ENCODE results near the gene UPB1. TPM values are rescaled to one million over a fixed set of nuclear protein-coding genes. Genes with fewer than 3 reads are reported as not detected.

The UPB1 gene
- total RNA-seq, 4 donors from 2014 or later, result 0.51 to 2.4 (median 1.6) TPM

- Histone ChIP-seq H3K36me3 (no peaks in the 10 kb centered on the region), H3K27ac (no peak overlapping the region), H3K4me1 (peaks cover 15% of the 10 kb centered on the region), H3K4me3 (no peak overlapping the region), H3K27me3 (no peaks in the 10 kb centered on the region), H3K9me3 (no peaks in the 10 kb centered on the region)
- no peak for TF ChIP-seq POLR2AphosphoS5 (IDR thresholded peaks at IDR 0.05)
- TF ChIP-seq EP300 (IDR thresholded peaks at IDR 0.05), result no peak
- no peak for TF ChIP-seq POLR2A (IDR thresholded peaks at IDR 0.05)
- DNase-seq (ENCODE audit: low spot score in 2 of 2), result no peak
- WGBS, result 100% methylated on average over 5 of the region's 5 CpGs
Observed at GRCh38 chr22:24519496-24519895, 24.4 kb downstream of the UPB1 start.

GRCh38 chr22:24521791-24522245, 26.7 kb downstream of the UPB1 start:
- Histone ChIP-seq H3K9me3 (no peaks in the 10 kb centered on the region), H3K4me3 (no peak overlapping the region), H3K27ac (no peak overlapping the region), H3K27me3 (no peaks in the 10 kb centered on the region), H3K36me3 (no peaks in the 10 kb centered on the region), H3K4me1 (peaks cover 19% of the 10 kb centered on the region)
- 44% methylated on average over 8 of the region's 8 CpGs for WGBS
- no peak for DNase-seq (ENCODE audit: low spot score in 2 of 2)
- TF ChIP-seq POLR2AphosphoS5 (IDR thresholded peaks at IDR 0.05) (no peak), CTCF (IDR thresholded peaks at IDR 0.05) (peak in 1 of 2 donors; percentile 30)

- Histone ChIP-seq H3K27ac (no peak overlapping the region), H3K4me3 (no peak overlapping the region), H3K4me1 (peaks cover 19% of the 10 kb centered on the region), H3K36me3 (no peaks in the 10 kb centered on the region), H3K27me3 (no peaks in the 10 kb centered on the region), H3K9me3 (no peaks in the 10 kb centered on the region)
- 86% methylated on average over 2 of the region's 2 CpGs for WGBS
- DNase-seq (ENCODE audit: low spot score in 2 of 2), result no peak
- TF ChIP-seq POLR2AphosphoS5 (IDR thresholded peaks at IDR 0.05) (no peak), POLR2A (IDR thresholded peaks at IDR 0.05) (no peak), EP300 (IDR thresholded peaks at IDR 0.05) (no peak), CTCF (IDR thresholded peaks at IDR 0.05) (no peak)
Observed at GRCh38 chr22:24523873-24524272, 28.7 kb downstream of the UPB1 start.

- H3K4me1 ChIP-seq, result peaks cover 19% of the 10 kb centered on the region
- no peak overlapping the region for H3K27ac ChIP-seq
Observed at GRCh38 chr22:24525416-24526037, 30.4 kb downstream of the UPB1 start.

GRCh38 chr22:24526191-24526590, 31.1 kb downstream of the UPB1 start:
- Histone ChIP-seq H3K27ac (no peak overlapping the region), H3K27me3 (no peaks in the 10 kb centered on the region), H3K4me3 (no peak overlapping the region), H3K9me3 (no peaks in the 10 kb centered on the region), H3K4me1 (peaks cover 19% of the 10 kb centered on the region), H3K36me3 (no peaks in the 10 kb centered on the region)
- no peak for TF ChIP-seq POLR2A (IDR thresholded peaks at IDR 0.05)
- no peak for TF ChIP-seq EP300 (IDR thresholded peaks at IDR 0.05)
- TF ChIP-seq POLR2AphosphoS5 (IDR thresholded peaks at IDR 0.05), result no peak
- TF ChIP-seq CTCF (IDR thresholded peaks at IDR 0.05), result no peak
- no peak for DNase-seq (ENCODE audit: low spot score in 2 of 2)
- WGBS, result 85% methylated on average over 2 of the region's 2 CpGs

More at GRCh38 chr22:24525416-24526037, 30.4 kb downstream of the UPB1 start:
- H3K36me3 ChIP-seq, result no peaks in the 10 kb centered on the region
- no peak overlapping the region for H3K4me3 ChIP-seq
- H3K9me3 ChIP-seq, result no peaks in the 10 kb centered on the region
- TF ChIP-seq EP300 (IDR thresholded peaks at IDR 0.05) (no peak), POLR2A (IDR thresholded peaks at IDR 0.05) (no peak), POLR2AphosphoS5 (IDR thresholded peaks at IDR 0.05) (peak in 1 of 3 donors; percentile 47), CTCF (IDR thresholded peaks at IDR 0.05) (peak; percentile 69 to 85)
- DNase-seq (ENCODE audit: low spot score in 2 of 2), result peak; percentile 85 to 88
- no peaks in the 10 kb centered on the region for H3K27me3 ChIP-seq
- WGBS, result 4% methylated on average over 12 of the region's 12 CpGs

All from suprapubic skin (tissue), 4 donors.